ENCODE measurements around the gene BMP5. TPM values are rescaled to one million over a fixed set of nuclear protein-coding genes. Genes with fewer than 3 reads are reported as not detected.
A peak's percentile ranks its signal among the peaks of the same experiment; 100 is the strongest.

BMP5 gene
- total RNA-seq, 8 experiments from 2014 or later, result 0.04 to 6.1 (median 0.63) TPM; not detected in 3

DNA sequence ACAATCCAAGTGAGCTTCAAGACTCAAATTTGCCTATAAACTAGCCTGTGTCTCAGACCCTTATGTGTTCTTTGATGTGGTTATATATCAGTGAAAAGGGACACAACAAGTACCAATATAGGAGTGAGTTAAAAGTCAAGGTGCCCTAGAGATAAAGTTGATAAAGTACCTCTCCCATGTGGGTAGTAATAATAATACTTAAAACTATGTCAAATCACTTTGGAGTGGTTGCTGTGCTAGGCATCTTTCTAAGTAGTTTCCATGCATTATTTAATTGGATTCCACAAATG is 100.4 kb downstream of the BMP5 start:
- no peaks in the 10 kb centered on the region for H3K4me1 ChIP-seq (replicated peaks in 1 of 2)
- H3K4me3 ChIP-seq, result no peak overlapping the region
- no peak overlapping the region for H3K27ac ChIP-seq
- in situ Hi-C loops (cut with MboI; ENCODE audit: low pct_unique_long_range_greater_than_20kb in 2 of 9, low sequenced_read_pairs in 9 of 9, unreplicated experiment in 9 of 9), result no loop called here
- ATAC-seq (replicated peaks in 6 of 8), result no peak

DNA sequence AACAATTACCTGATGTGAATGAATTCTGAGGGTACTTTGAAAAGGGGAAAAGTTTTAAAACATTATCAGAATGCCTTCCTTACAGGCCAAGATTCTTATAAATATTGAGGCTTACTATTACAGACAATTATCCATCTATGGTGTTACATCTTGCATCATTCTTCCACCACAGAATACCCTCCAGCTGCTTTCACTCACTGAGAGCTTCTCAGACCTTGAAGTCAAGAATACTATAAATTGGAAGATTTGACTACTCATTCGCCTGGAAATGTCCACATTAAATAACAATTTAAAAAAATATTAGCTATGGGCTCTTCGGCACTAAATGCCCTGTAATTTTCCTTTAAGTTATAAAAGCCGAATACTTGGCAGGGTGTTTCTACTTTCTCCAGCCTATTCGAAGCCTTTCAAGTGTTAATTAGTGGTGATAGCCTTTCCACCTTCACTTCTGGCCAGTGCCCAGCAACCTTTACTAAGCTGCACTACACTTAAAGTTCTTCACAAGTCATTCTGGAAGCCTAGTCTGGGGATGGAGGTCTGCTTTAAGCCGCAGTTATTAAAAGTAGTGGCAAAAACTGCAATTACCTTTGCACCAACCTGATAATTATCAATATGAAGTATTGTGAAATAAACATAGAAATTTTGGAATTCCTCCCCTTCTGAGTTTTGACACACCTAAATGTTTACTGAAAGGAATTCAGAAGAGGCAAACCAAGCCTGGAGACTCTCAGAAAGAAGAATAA is 100.9 kb downstream of the BMP5 start:
- H3K27ac ChIP-seq, result no peak overlapping the region
- no peaks in the 10 kb centered on the region for H3K4me1 ChIP-seq (replicated peaks in 1 of 2)
- 56 to 94% (median 84%) methylated on average over 2 to 5 of the region's 5 CpGs; no CpG with 5 or more reads in 1 of the 10 experiments for WGBS, 10 experiments
- in situ Hi-C loops (cut with MboI; ENCODE audit: low pct_unique_long_range_greater_than_20kb in 2 of 9, low sequenced_read_pairs in 9 of 9, unreplicated experiment in 9 of 9), result no loop called here
- H3K4me3 ChIP-seq, result no peak overlapping the region
- no peak for ATAC-seq (replicated peaks in 6 of 8)

DNA sequence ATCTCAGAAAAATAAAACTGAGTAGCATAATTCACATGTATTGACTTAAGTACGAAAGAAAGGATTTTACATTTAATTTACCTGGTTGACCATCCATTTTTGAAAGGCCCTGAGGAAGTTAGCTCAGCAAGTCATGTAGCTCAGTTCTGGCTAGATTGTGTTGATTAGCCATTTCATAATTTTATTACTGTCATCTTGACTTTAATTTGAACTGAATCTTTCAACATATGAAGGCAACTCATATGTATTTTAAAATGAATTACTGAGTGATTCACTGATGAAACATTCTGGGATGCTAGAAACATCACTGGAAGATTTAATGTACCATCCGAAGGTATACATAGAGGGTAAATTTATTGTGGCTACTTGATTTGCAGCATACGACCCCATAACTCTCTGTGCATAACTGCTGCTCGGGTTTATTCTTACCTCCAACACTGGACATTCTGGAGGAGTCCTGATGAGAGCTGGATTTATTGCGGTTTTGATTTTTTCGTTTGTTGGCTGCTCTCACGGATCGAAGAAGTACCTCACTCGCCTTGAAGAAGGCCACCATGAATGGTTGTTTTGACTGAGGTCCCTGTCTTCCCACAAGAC is 101.7 kb downstream of the BMP5 start:
- 64 to 95% (median 85%) methylated on average over 2 to 9 of the region's 9 CpGs for WGBS, 10 experiments
- in situ Hi-C loops (cut with MboI; ENCODE audit: low pct_unique_long_range_greater_than_20kb in 2 of 9, low sequenced_read_pairs in 9 of 9, unreplicated experiment in 9 of 9), result no loop called here

DNA sequence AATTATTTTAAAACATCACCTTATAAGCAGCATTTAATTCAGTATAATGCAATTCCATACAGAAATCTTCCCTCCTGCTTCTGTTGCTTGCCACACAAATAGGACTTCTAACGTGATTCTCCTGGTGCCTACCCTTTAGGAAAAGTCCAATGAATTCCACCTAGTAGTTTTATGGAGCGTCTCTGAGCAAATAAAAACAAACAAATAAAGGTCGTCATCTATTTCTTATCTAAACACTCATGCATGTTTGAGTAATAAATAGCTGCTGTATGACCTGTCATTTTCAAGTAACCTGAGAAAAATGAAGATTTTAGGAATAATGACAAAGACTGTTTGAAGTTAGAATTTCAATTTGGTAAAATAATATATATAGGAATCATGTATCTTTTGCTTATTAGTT is 102.7 kb downstream of the BMP5 start:
- Histone ChIP-seq H3K4me3 (no peak overlapping the region), H3K4me1 (replicated peaks in 1 of 2) (no peaks in the 10 kb centered on the region), H3K27ac (no peak overlapping the region)
- ATAC-seq (replicated peaks in 6 of 8), result no peak
- in situ Hi-C loops (cut with MboI; ENCODE audit: low pct_unique_long_range_greater_than_20kb in 2 of 9, low sequenced_read_pairs in 9 of 9, unreplicated experiment in 9 of 9), result no loop called here
- 50 to 100% (median 82%) methylated on average over 1 to 3 of the region's 3 CpGs for WGBS, 10 experiments

More for the DNA sequence above, 101.7 kb downstream of the BMP5 start:
- Histone ChIP-seq H3K4me3 (no peak overlapping the region), H3K27ac (no peak overlapping the region), H3K4me1 (replicated peaks in 1 of 2) (no peaks in the 10 kb centered on the region)
- ATAC-seq (replicated peaks in 6 of 8), result peak in 5 of 8 experiments; percentile 33 to 99 (median 51)

- no peak for ATAC-seq (replicated peaks in 6 of 8)
- no peak overlapping the region for H3K27ac ChIP-seq
- in situ Hi-C loops (cut with MboI; ENCODE audit: low pct_unique_long_range_greater_than_20kb in 2 of 9, low sequenced_read_pairs in 9 of 9, unreplicated experiment in 9 of 9), result no loop called here
- peaks cover 1 to 2% of the 10 kb centered on the region in 2 donors for H3K4me1 ChIP-seq (replicated peaks in 1 of 2)
- 75 to 100% (median 100%) methylated on average over 1 of the region's 1 CpG; no CpG with 5 or more reads in 1 of the 10 experiments for WGBS, 10 experiments
- no peak overlapping the region for H3K4me3 ChIP-seq
These were observed 115.9 kb downstream of the BMP5 start for GRCh38 chr6:55759536-55759935.

- WGBS, 10 experiments, result 43 to 96% (median 80%) methylated on average over 1 to 3 of the region's 3 CpGs
These were observed 117.0 kb downstream of the BMP5 start for GRCh38 chr6:55758156-55758937.

GRCh38 chr6:55756531-55757031 is 118.8 kb downstream of the BMP5 start:
- in situ Hi-C loops (cut with MboI; ENCODE audit: low pct_unique_long_range_greater_than_20kb in 2 of 9, low sequenced_read_pairs in 9 of 9, unreplicated experiment in 9 of 9), result no loop called here
- ATAC-seq (replicated peaks in 6 of 8), result no peak
- H3K4me1 ChIP-seq (replicated peaks in 1 of 2), result peaks cover 6% of the 10 kb centered on the region in 2 donors
- WGBS, 10 experiments, result 79 to 100% (median 90%) methylated on average over 3 to 6 of the region's 6 CpGs
- H3K4me3 ChIP-seq, result no peak overlapping the region
- no peak overlapping the region for H3K27ac ChIP-seq

More at GRCh38 chr6:55758156-55758937, 117.0 kb downstream of the BMP5 start:
- Histone ChIP-seq H3K4me3 (no peak overlapping the region), H3K27ac (no peak overlapping the region), H3K4me1 (replicated peaks in 1 of 2) (peaks cover 6% of the 10 kb centered on the region in 2 donors)
- ATAC-seq (replicated peaks in 6 of 8), result peak in 4 of 8 experiments; percentile 46 to 98 (median 76)
- in situ Hi-C loops (cut with MboI; ENCODE audit: low pct_unique_long_range_greater_than_20kb in 2 of 9, low sequenced_read_pairs in 9 of 9, unreplicated experiment in 9 of 9), result no loop called here

DNA sequence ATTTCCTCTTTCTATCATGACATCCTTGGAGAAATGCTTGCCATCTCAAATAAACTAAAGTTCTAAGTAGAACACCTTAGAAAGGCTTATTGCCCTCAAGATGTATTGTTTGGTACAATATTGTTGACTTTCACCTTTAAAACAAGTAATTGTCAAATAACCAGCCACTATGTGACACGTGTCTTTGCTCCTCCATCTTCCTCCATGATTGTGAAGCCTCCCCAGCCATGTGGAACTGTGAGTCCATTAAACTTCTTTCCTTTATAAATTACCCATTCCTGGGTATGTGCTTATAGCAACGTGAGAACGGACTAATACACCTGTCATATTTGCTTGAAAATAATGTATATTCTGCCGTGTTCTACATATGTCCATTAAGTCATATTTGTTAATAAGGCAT is 126.5 kb downstream of the BMP5 start:
- in situ Hi-C loops (cut with MboI; ENCODE audit: low pct_unique_long_range_greater_than_20kb in 2 of 9, low sequenced_read_pairs in 9 of 9, unreplicated experiment in 9 of 9), result no loop called here
- H3K4me1 ChIP-seq (replicated peaks in 1 of 2), result no peaks in the 10 kb centered on the region
- no peak overlapping the region for H3K4me3 ChIP-seq
- 50 to 96% (median 88%) methylated on average over 3 to 4 of the region's 4 CpGs; no CpG with 5 or more reads in 1 of the 10 experiments for WGBS, 10 experiments
- ATAC-seq (replicated peaks in 6 of 8), result no peak
- H3K27ac ChIP-seq, result no peak overlapping the region

DNA sequence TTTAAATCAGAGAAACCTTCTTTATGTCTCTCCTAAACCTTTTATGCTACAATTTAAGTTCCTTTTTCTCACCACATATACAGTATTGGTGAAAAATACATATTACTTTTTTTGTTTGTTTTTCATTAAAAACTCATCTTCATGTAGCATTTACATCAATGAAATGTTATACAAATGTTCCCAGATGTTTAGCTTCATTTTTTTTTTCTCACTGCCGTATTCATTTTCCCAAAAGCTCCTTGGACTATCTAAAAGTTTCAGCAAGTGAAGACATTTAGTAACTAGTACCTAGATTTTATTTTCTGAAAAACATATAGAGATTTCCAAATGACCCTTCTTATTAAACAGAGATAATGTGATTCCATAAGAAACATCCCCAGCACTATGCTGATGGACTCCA is 128.9 kb downstream of the BMP5 start:
- no peaks in the 10 kb centered on the region for H3K4me1 ChIP-seq (replicated peaks in 1 of 2)
- no peak for ATAC-seq (replicated peaks in 6 of 8)
- H3K4me3 ChIP-seq, result no peak overlapping the region
- no peak overlapping the region for H3K27ac ChIP-seq
- in situ Hi-C loops (cut with MboI; ENCODE audit: low pct_unique_long_range_greater_than_20kb in 2 of 9, low sequenced_read_pairs in 9 of 9, unreplicated experiment in 9 of 9), result no loop called here
- WGBS, 10 experiments, result 0 to 100% (median 84%) methylated on average over 1 of the region's 1 CpG

GRCh38 chr6:55734256-55734655 is 141.1 kb downstream of the BMP5 start:
- Histone ChIP-seq H3K27ac (no peak overlapping the region), H3K4me1 (replicated peaks in 1 of 2) (no peaks in the 10 kb centered on the region), H3K4me3 (no peak overlapping the region)
- ATAC-seq (replicated peaks in 6 of 8), result no peak
- in situ Hi-C loops (cut with MboI; ENCODE audit: low pct_unique_long_range_greater_than_20kb in 2 of 9, low sequenced_read_pairs in 9 of 9, unreplicated experiment in 9 of 9), result no loop called here

DNA sequence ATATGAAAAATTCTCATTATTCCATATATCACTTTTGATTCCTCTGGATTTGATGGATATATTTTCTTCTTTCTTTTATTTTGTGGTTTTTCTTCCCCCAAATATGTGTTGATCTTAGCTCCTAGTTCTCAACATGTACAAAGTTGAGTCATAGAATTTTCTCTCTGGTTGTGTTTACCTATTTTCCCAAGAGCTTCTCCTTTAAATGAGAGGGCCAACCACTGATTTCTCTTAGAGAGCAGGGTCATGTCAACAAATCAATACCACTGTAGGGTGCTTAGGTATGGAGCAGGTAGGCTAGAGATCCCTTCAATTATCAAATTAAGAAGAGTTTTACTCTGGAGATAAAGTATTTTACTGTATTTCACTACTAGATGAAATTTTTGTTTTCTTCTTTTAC is 145.7 kb downstream of the BMP5 start:
- H3K4me3 ChIP-seq, result no peak overlapping the region
- H3K27ac ChIP-seq, result no peak overlapping the region
- ATAC-seq (replicated peaks in 6 of 8), result no peak
- H3K4me1 ChIP-seq (replicated peaks in 1 of 2), result no peaks in the 10 kb centered on the region
- in situ Hi-C loops (cut with MboI; ENCODE audit: low pct_unique_long_range_greater_than_20kb in 2 of 9, low sequenced_read_pairs in 9 of 9, unreplicated experiment in 9 of 9), result no loop called here

- ATAC-seq (replicated peaks in 6 of 8), result no peak
- WGBS, 10 experiments, result 67 to 100% (median 80%) methylated on average over 1 of the region's 1 CpG; no CpG with 5 or more reads in 5 of the 10 experiments
- H3K4me1 ChIP-seq (replicated peaks in 1 of 2), result no peaks in the 10 kb centered on the region
- in situ Hi-C loops (cut with MboI; ENCODE audit: low pct_unique_long_range_greater_than_20kb in 2 of 9, low sequenced_read_pairs in 9 of 9, unreplicated experiment in 9 of 9), result no loop called here
- H3K4me3 ChIP-seq, result no peak overlapping the region
- no peak overlapping the region for H3K27ac ChIP-seq
These were observed 149.2 kb downstream of the BMP5 start for GRCh38 chr6:55726144-55726543.

DNA sequence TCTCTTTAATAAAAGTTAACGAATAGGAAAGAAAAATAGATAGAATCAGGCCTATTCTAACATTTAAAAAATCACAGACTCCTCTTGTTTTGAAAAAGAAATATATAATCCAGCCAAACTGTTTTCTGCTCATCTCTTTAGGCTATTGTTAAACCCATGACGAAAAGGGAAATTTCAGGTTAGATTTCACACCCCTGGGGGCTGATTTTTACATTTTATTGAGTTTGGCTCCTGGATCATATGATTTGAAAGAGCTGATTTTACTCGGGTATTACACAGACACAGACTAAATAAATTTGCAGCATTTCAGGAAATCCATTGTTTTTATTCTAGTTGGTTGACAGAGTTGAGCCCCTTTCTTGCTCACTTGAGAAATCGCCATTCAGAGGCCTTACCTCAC is 160.6 kb downstream of the BMP5 start:
- H3K4me1 ChIP-seq (replicated peaks in 1 of 2), result no peaks in the 10 kb centered on the region
- 64 to 100% (median 87%) methylated on average over 2 to 4 of the region's 4 CpGs for WGBS, 10 experiments
- in situ Hi-C loops (cut with MboI; ENCODE audit: low pct_unique_long_range_greater_than_20kb in 2 of 9, low sequenced_read_pairs in 9 of 9, unreplicated experiment in 9 of 9), result no loop called here
- H3K4me3 ChIP-seq, result no peak overlapping the region
- no peak overlapping the region for H3K27ac ChIP-seq
- ATAC-seq (replicated peaks in 6 of 8), result no peak

All from motor neuron (in vitro differentiated cells).